ENCODE data around the gene GRIA1.

- no peak for TF ChIP-seq EZH2 (IDR thresholded peaks at IDR 0.05; ENCODE audit: borderline replicate concordance, insufficient read depth, low read depth, low read length, poor library complexity, severe bottlenecking)
- TF ChIP-seq CTCF (IDR thresholded peaks at IDR 0.05), result no peak
Observed at GRCh38 chr5:153573326-153574033, 83.0 kb downstream of the GRIA1 start.

Data from B cell (primary cell).